NCI-H2029 treated with DMSO at 0.1 percent for 48 hours (cell line): ENCODE results near the gene TMEM253.
A peak's percentile ranks its signal among the peaks of the same experiment; 100 is the strongest.

Experiments
- DNase-seq: peaks from one replicate; lab custom pipeline; 2025; lab: John Stamatoyannopoulos, UW

Gene TMEM253

GRCh38 chr14:21100931-21101330 is at the start of gene TMEM253:
Gene TMEM253 (plus strand): TSS chr14:21101066. CDS start chr14:21101344, 278 bp downstream.
- DNase-seq: no peak

GRCh38 chr14:21053184-21054122 is 47.4 kb upstream of the TMEM253 start:
- DNase-seq: no peak

GRCh38 chr14:21054123-21054767 is 46.6 kb upstream of the TMEM253 start:
- no peak for DNase-seq

GRCh38 chr14:21054768-21055145 is 46.1 kb upstream of the TMEM253 start:
- no peak for DNase-seq

GRCh38 chr14:21055432-21056117 is 45.3 kb upstream of the TMEM253 start:
- no peak for DNase-seq

GRCh38 chr14:21056520-21057163 is 44.2 kb upstream of the TMEM253 start:
- no peak for DNase-seq

- DNase-seq: no peak
Observed at GRCh38 chr14:21057803-21058675, 42.8 kb upstream of the TMEM253 start, which contains the start of gene RNASE8. Gene RNASE8 (plus strand): TSS chr14:21057822. CDS start chr14:21057893, 71 bp downstream.

GRCh38 chr14:21058903-21059302 is 42.0 kb upstream of the TMEM253 start:
- no peak for DNase-seq

- DNase-seq: no peak
Observed at GRCh38 chr14:21059842-21060613, 40.8 kb upstream of the TMEM253 start.

- DNase-seq: no peak
Observed at GRCh38 chr14:21060614-21061346, 40.1 kb upstream of the TMEM253 start.

- no peak for DNase-seq
Observed at GRCh38 chr14:21061347-21061668, 39.6 kb upstream of the TMEM253 start.

GRCh38 chr14:21063479-21063878 is 37.4 kb upstream of the TMEM253 start:
- no peak for DNase-seq

GRCh38 chr14:21066882-21067502 is 33.9 kb upstream of the TMEM253 start:
- DNase-seq: no peak

GRCh38 chr14:21068521-21069387 is 32.1 kb upstream of the TMEM253 start:
- peak; percentile 49 for DNase-seq

- no peak for DNase-seq
Observed at GRCh38 chr14:21069388-21070082, 31.3 kb upstream of the TMEM253 start.

- no peak for DNase-seq
Observed at GRCh38 chr14:21070083-21070609, 30.7 kb upstream of the TMEM253 start, which contains the start of gene ARHGEF40. Gene ARHGEF40 (plus strand): TSS chr14:21070304. CDS start chr14:21070397, 93 bp downstream.

GRCh38 chr14:21070610-21071224 is 30.1 kb upstream of the TMEM253 start:
- DNase-seq: peak; percentile 22
